ENCODE measurements around the gene WDR59.

The WDR59 gene

GRCh38 chr16:74936902-74937560, 47.9 kb downstream of the WDR59 start:
- no peak for DNase-seq (ENCODE audit: low spot score)
- TF ChIP-seq CTCF (conservative IDR thresholded peaks at IDR 0.05; ENCODE audit: low read depth) = no peak
- CTCF ChIA-PET = no interaction called here
- no peak overlapping the region for H3K27ac ChIP-seq
- POLR2A ChIA-PET (ENCODE audit: low non-redundant PET) = no interaction called here

- ChIA-PET POLR2A (ENCODE audit: low non-redundant PET) (no interaction called here), CTCF (no interaction called here)
- no peak for TF ChIP-seq CTCF (conservative IDR thresholded peaks at IDR 0.05; ENCODE audit: low read depth)
- no peak for DNase-seq (ENCODE audit: low spot score)
- H3K27ac ChIP-seq = no peak overlapping the region
Measured at GRCh38 chr16:74931445-74931844, 53.5 kb downstream of the WDR59 start.

- ChIA-PET CTCF (interaction anchor here (1.2 kb wide), 1 partner anchor 15 kb away, joined by 5 read pairs; no protein-coding TSS in a partner anchor), POLR2A (ENCODE audit: low non-redundant PET) (no interaction called here)
- no peak for DNase-seq (ENCODE audit: low spot score)
- TF ChIP-seq CTCF (conservative IDR thresholded peaks at IDR 0.05; ENCODE audit: low read depth) = no peak
- no peak overlapping the region for H3K27ac ChIP-seq
Measured at GRCh38 chr16:74929636-74930035, 55.3 kb downstream of the WDR59 start.

- POLR2A ChIA-PET (ENCODE audit: low non-redundant PET) = no interaction called here
- CTCF ChIA-PET = interaction anchor here (0.6 kb wide), 1 partner anchor 14 kb away, joined by 4 read pairs; no protein-coding TSS in a partner anchor
- TF ChIP-seq CTCF (conservative IDR thresholded peaks at IDR 0.05; ENCODE audit: low read depth) = no peak
- H3K27ac ChIP-seq = no peak overlapping the region
- no peak for DNase-seq (ENCODE audit: low spot score)
Measured at GRCh38 chr16:74926805-74927204, 58.1 kb downstream of the WDR59 start.

- no peak for TF ChIP-seq CTCF (conservative IDR thresholded peaks at IDR 0.05; ENCODE audit: low read depth)
- no peak for DNase-seq (ENCODE audit: low spot score)
- CTCF ChIA-PET = interaction anchor here (0.6 to 0.9 kb wide), 3 partner anchors 9 to 185 kb away, joined by 3 to 5 read pairs (median 4); no protein-coding TSS in a partner anchor
- no peak overlapping the region for H3K27ac ChIP-seq
- POLR2A ChIA-PET (ENCODE audit: low non-redundant PET) = no interaction called here
Measured at GRCh38 chr16:74923766-74924460, 61.0 kb downstream of the WDR59 start.

GRCh38 chr16:74922150-74923138, 62.5 kb downstream of the WDR59 start:
- no peak for TF ChIP-seq CTCF (conservative IDR thresholded peaks at IDR 0.05; ENCODE audit: low read depth)
- no peak overlapping the region for H3K27ac ChIP-seq
- ChIA-PET CTCF (interaction anchor here (0.9 kb wide), 1 partner anchor 11 kb away, joined by 5 read pairs; no protein-coding TSS in a partner anchor), POLR2A (ENCODE audit: low non-redundant PET) (no interaction called here)
- DNase-seq (ENCODE audit: low spot score) = no peak

All from RWPE1 (cell line).